CD4-positive, alpha-beta T cell treated with Interleukin-15 for 4 hours (primary cell): Measurements from ENCODE around the gene L3MBTL1.

Experiments used
- DNase-seq: peaks from one replicate; pipeline ENCODE4 v3.0.0-alpha.2; 2020; ENCODE audit warnings: low spot score

L3MBTL1 gene

DNA sequence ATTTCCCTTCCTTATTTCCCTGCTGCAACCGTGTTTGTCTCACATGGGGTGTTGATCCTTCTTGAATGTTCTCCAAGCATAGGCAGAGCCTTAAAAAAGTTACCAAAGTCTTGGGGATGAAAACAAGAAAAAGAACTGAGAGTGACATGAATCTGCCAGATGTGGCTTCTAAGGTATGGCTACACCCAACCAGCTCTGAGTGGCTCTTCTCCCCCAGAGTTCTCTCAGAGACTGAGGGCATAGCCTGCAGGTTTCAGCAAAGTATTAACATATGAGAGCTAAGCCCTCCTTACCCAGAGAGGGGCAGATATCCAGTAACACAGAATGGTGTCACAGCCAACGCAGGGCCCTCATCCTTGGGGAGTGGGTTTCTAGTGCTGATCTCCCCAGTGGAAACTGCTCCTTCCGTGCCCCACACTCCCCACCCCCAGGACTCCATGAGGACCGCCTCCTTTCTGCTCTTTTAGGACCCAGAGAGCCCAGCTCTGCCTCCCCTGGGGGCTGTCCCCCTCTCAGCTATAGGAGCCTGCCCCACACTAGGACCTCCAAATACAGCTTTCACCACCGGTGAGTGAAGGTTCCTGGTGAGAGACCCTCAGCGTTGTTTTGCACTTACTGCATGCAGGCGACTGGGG is 28.0 kb downstream of the L3MBTL1 start:
- no peak for DNase-seq

DNA sequence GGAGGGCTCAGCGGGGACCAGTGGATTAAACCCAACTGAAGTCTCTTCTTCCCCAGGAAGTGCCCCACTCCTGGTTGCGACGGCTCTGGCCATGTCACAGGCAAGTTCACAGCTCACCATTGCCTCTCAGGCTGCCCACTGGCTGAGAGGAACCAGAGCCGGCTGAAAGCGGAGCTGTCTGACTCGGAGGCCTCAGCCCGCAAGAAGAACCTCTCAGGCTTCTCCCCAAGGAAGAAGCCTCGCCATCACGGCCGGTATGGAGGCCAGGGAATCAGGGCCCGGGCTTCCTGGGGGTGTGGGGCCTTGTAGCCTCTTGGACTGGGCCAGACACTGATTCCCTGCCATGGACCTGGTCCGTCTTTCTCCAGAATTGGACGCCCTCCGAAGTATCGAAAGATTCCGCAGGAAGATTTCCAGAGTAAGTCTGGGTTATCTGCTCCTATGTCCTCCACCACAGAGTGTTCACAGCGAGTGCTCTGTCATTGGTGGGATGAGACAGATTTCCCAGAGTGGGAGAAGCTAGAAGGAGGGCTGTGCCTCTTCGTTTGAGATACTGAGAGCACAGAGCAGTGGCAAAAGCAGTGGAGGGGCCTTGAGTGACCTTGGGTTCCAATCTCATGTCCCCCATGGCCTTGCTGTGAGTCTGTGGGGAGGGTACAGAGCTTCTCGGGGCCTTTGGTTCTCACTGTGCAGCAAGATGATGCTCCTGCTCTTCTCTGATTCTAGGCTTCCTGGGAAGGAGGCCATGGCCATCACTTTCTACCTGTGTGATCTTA is 28.7 kb downstream of the L3MBTL1 start:
- no peak for DNase-seq

DNA sequence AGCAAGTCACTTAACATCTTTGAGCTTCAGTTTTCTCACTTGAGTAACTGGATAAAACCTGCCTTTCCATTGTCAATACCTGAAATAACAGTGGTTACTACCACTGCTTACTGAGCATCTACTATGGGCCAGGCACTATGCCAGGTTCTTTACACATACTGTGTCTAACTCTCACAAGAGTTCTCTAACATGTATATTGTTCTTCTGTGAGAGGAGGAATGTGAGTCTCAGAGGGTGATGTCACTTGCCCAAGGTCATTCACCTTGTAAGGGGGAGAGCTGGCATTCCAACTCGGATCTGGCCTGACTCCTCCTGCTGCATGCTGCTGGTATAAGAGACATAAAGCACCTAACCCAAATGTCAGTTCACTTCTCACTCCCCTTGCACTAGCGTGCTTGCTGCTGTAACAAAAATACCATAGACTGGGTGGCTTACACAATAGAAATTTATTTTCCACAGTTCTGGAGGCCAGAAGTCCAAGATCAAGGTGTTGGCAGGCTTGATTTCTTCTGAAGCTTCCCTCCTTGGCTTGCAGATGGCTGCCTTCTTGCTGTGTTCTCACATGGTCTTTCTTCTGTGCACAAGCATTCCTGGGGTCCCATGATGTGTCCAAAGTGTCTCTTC is 29.4 kb downstream of the L3MBTL1 start:
- no peak for DNase-seq

DNA sequence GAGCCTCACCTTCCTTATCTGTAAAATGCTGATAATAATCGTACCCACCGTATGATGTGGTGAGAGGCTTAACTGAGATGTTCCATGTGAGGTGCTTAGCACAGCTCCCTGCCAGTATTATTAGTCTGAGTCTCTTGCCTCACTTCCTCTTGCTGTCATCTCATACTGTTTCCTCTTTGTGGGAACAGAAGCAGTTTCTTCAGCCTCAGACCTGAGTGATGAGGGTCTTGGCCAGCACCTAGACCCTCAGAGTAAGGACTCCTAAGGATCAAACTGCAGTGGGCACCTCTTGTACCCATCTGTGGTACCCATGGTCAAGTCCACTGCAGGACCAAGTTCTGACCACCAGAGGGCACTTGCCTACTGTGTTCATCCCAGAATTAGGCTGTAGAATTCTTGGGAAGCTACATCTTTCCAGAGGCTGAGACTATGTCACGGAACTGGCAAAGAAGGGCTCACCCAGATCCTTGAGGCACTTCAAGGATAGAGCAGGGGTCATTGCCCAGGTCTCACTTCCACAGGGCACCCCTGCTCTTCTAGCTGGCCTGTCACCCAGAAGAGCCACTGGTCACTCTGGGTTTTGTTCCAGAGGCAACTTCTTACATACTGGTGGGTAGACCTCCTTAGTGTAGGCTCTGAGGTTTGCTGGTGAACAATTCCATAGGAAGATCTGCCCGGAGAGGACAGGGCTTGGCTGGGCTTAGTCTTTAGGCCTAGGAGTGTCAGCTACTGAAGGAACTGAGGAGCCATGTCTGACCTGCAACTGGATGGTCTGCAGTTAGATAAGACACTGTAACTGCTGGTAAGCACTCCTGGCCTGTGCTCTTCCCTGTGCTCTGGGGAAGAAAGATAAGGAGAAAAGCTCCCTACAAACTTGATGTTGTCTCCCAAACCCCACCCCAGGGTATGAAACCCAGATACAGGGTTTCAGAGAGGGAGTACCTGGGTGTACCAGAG is 30.7 kb downstream of the L3MBTL1 start:
- DNase-seq, result peak; percentile 28

DNA sequence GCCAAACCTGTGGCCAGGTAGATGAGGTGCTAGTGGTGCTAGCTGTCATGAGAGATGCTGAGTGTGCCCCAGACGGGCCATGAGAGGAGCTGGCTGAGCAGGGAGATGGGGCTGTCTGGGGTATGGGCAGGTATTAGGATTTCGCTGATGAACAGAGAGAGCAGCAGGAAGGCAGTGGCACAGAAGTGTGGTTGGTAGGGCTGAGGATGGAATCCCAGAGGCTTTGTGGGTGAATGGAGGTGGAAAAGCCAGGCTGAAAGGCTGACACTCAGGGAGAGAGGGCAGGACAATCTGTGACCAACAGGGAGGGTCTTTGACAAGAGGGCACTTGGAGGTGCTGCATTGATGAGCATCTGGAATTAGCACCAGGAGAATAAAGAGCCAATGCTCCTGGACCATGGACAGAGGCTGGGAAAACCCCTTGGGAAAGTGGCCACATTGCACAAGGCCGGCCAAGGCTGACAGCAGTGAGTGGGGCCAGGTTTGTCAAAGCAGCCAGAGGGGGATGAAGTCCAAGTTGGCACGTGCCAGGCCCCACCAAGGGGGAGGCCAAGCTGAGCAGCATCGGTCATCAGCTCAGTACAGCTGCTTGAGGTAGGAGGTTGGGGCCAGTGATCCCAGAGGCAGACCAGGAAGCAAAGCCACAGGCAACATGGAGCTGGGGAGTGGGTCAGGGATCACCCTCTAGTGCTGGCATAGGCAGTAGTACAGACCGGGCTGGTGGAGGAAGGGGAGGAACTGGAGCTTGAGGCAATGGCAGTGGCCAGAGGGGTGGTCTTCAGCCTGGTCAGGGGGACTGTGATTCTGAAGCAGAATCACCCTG is 31.6 kb downstream of the L3MBTL1 start:
- no peak for DNase-seq

DNA sequence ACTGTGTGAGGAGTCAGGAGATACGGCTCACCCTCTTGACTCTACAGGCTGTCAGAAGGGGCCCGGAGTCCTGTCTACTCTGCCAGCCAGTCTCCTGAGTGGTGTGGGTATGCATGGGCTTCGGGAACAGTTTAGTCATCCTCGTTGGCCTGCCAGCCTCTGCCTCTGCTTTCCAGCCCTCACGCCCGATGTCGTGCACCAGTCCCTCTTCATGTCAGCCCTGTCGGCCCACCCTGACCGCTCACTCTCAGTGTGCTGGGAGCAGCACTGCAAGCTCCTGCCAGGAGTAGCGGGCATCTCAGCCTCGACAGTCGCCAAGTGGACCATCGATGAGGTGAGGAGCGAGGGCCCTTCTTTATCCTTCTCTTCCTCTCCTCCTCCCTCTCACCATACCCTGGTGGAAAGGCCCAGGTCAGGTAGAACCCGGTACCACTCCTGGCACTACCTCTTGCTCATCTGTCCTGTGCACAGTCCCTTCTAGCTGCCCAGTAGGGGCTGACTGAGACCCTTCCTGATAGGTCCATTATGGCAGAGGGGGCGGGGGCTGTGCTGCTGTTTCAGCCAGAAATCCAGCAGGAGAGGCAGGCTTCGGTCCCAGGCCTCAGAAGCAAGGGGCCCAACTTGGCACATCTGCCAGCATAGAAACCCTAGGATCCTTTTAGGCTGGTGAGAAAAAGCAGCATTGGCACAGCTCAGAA is 32.6 kb downstream of the L3MBTL1 start:
- DNase-seq, result no peak

DNA sequence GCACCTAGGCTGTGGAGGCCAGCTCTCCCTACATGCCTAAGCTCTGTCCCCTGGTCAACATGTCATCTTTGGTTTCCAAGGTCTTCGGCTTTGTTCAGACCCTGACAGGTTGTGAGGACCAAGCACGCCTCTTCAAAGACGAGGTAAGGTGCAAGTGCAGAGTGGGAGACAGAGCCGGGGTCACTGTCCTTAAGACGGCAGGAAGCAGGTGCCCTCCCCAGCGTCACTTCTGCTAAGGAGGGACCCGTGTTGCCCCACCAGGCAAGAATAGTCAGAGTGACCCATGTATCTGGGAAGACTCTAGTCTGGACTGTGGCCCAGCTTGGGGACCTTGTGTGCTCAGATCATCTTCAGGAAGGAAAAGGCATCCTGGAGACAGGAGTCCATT is 33.2 kb downstream of the L3MBTL1 start:
- DNase-seq, result no peak

DNA sequence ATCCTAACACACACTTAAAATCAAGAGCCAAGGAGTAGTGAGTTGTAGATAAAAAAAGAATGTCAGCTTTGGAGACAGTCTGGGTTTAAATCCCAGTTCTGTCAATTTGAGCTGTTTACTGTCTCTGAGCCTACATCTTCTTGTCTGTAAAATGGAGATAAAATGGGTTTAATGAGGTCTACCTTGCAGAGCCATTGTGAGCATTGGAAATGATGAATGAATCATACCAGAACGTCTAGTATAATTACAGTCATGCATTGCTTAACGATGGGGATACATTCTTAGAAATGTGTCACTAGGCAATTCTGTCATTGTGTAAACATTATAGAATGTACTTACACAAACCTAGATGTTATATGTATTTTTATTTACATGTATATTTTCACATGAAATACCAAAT is 33.7 kb downstream of the L3MBTL1 start:
- no peak for DNase-seq

DNA sequence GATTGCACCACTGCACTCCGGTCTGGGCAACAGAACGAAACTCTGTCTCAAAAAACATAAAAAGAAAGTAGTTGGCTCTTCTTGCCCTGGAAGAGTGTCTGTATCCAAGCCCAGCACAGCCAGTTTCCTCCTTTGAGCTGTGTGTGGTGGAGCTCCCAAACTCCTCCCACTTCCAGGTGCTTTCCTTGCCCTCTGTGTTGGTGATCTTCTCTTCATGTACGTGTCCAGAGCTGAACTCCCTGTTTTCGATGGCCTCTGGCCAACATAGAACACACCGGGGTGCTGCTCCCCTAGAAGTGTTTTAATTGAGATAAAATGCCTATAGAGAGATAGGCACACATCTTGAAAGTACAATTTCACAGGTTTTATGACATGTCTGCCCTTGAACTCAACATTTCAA is 34.7 kb downstream of the L3MBTL1 start:
- DNase-seq, result no peak

DNA sequence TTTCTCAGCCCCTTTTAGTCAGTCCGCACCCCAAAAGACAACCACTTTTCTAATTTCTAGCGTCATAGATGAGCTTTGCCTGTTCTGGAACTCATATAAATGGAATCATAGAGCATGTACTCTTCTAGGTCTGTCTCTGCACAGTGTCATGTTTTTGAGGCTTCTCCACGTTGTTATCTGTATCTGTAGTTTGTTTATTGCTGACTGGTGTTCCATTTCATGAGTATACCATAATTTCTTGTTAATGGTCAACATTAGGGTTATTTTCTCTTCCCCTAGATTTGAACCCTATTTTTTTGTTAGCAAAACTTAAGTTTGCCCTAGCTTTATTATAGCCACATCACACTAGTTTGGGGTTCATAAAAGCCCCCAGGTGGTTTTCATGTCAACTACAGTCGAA is 35.2 kb downstream of the L3MBTL1 start:
- DNase-seq, result no peak

DNA sequence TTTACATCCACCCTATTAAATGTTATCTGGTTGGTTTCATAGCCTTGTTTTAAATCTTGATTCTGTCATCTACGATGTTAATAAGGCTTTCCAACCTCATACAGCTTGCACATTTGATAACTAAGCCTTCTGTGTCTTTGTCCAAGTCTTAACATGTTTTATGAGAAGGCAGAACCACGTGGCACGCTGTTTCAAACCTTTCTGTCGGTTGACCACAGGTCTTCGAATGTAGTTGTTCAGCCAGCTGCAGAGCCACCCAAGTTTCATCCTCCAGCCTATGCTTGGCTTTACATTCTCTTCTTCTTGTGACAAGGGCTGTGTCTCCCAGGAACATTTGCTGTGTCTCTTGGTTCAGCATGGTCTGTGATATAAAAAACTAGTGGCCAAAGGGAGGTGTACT is 35.6 kb downstream of the L3MBTL1 start:
- DNase-seq, result no peak

DNA sequence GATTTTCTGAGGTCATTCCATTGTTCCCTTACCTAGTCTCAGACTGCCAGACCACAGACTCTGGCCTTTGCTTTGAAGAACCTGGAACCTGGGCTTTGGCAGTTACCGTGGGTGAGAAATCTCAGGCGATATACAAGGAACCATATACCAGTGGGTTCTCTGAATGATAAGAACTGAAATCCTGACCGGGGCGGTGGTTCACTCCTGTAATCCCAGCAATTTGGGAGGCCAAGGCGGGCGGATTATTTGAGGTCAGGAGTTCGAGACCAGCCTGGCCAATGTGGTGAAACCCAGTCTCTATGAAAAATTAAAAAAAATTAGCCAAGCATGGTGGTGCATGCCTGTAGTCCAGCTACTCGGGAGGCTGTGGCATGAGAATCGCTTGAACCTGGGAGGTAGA is 37.0 kb downstream of the L3MBTL1 start:
- no peak for DNase-seq

DNA sequence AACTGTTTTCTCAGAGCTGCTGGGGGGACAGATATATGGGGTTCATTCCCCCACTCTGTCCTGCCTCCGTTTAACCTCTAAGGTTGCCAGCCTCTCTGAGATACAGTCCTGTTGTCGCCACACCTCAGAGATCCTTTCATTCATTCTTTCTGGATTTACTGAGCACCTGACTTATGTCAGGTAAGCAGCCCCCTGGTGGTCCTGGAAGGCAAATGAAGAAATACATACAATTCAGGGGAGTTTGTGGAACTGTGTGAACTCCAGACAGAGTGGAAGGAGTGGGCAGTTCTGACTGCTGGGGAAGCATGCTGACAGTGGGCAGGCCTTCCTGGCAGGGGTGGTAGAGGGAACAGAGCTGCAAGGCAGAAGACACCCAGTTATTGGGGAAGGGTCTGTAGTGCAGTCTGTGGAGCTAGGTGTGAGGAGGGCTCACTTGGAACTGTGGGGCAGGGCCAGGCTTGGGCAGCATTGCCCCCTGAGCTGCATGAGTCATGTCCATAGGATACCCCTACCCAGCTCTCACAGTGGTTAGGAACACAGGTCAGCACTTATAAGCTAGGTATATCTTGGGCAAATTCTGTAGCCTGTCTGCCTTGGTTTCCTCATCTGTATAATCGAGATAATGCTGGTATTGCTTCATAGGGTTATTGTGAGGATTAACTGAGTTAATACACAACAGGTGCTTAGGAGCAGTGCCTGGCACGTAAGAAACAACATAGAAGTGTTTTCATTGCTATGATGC is 38.5 kb downstream of the L3MBTL1 start:
- DNase-seq, result no peak

DNA sequence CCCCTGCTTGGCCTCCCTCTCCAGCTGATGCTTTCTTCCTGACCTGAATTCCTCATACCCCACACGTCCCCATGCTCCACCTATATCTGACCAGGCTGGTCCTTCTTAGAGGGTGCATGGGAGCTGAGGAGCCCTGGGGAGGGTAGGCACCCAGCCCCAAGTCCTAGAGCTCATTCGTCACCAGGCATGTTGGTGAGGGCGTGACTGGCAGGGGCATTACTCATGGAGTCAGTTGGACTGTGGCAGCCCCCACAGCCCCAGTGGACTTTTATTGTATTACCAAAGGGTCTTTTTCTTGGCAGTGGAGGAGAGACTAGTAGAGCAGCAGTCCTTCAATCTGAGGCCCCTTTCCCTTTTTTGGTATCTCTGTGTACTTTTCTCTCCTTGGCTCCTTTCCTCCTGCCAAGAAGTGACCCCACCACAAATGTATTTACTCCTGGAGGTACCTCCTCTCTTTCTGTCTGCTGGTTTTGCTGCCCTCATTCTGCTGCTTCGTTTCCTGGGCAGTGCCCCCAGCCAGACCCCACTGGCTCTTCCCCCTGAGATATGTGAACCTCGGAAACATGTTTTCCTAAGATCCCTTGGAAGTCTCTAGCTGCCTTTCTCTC is 40.9 kb downstream of the L3MBTL1 start:
- DNase-seq, result no peak

DNA sequence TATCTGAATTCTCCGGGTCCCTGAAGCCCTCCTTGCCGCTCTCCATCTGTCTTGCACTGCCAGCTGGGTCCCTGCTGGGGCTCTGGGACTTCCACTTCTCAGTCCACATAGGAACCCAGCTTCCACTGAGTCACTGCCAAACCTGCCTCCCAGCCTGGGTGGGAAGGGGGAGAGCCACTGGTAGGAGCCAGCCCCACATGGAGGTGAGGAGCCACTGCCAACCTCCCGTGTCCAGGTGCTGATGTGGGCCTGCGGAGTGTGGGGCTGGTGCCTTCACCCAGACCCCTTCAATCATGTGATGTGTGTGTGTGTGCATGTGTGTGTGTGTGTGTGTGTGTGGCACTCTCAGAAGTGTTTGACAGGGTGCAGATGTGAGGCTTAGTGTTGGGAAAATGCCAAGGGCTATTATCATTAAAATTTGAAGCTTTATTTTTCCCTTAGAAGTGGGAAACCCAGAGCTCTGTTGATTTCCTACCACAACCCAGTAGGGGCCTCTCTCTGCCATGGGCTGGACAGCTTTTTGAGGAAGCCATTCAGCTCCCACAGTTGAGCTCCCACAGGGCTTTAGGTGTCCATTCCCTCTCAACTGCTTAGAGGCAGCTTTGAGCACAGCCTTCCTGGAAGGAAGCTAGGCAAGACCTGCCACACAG is 42.0 kb downstream of the L3MBTL1 start:
- no peak for DNase-seq

DNA sequence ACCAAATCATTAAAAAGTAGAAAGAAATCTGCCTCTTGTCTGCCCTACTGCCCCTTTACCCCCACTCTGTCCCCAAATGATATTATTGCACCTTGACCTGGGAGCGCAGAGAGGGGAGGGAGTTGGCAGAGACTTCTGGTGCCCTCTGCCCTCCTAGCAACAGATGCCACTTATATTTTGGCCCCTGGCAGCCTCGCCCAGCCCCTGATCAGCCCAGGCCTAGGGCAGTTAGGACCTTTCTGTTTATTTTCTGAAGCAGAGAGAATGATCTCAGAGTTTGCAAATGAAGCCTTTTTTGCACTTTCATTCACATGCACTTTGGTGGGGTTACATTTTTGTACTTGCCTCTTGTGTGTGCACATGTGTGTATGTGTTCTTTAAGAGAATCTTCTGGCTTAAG is 43.0 kb downstream of the L3MBTL1 start:
- no peak for DNase-seq

DNA sequence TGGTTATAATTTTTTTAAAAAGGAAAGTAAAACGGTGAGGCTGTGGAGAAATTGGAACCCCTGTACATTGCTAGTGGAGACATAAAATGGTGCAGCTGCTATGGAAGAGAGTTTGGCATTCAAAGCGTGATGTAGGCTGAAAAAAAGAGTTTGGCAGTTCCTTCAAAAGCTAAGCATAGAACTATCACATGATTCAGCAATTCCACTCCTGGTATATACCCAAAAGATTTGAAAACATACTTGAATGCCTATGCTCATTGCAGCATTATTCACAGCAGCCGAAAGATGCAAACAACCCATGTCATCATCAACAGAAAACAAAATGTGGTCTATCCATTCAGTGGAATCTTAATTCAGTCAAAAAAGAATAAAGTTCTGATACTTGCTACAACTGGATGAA is 46.9 kb downstream of the L3MBTL1 start:
- no peak for DNase-seq

DNA sequence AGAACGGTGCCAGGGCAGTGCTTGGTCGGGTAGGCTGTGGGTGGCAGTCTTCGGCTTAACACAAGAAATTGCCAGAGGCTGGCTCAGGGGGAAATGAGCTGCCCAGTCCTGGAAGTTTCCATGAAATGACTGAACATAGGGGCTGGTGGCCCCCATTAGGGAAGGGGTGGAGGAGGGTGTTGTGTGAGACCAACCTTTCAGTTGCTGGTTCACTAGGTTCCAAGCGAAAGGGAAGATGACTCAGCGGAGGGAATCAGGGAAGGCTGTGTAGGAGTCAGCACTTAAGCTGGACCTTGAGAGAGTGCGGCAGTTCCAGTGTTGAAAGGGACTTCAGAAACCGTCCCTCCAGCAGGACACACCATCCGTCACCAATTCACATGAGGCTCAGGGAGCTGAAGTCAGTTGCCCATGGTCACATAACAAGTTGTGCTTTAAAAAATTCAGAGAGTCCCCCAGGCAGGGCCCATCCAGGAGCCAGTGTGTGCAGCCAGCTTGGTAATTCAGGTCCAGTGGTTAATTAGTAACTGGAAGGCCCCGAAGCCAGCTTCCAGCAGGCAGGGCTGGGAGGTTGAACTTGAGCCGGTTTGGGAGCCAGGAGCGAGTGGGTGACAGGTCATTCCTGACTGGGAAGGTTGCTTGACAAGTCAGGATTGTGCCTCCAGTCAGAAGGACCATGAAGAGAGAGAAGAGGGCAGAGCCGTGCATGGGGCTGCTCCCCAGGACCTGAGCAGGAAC is 51.1 kb downstream of the L3MBTL1 start, which contains the start of gene SGK2:
TSS of gene SGK2 (plus strand) at position 616 of the 735 bp plus-strand sequence. CDS start 7,469 bp downstream, outside the sequence.
- DNase-seq, result no peak
